Astrocyte of the spinal cord (primary cell): Measurements from ENCODE around the gene UVRAG.

ENCODE experiments used
- DNase-seq: peaks from one replicate; pipeline ENCODE4 v3.0.0; 2011; ENCODE audit warnings: low read depth, low spot score
- H3K4me3 ChIP-seq: 2 replicates; pipeline ENCODE4 v1.5.1; 2011; ENCODE audit warnings: low read depth, mild to moderate bottlenecking, low read length, moderate library complexity
- in situ Hi-C: cut with HindIII; loops from 2 replicates; pipeline ENCODE4 v1.10.0; 2017; ENCODE audit warnings: low sequenced_read_pairs
- TF ChIP-seq, protein P1 (sequence below): IDR thresholded peaks from 2 replicates; pipeline ENCODE4 v1.5.1; 2012; ENCODE audit warnings: low read depth, mild to moderate bottlenecking, low read length, inconsistent platforms

The UVRAG gene

DNA sequence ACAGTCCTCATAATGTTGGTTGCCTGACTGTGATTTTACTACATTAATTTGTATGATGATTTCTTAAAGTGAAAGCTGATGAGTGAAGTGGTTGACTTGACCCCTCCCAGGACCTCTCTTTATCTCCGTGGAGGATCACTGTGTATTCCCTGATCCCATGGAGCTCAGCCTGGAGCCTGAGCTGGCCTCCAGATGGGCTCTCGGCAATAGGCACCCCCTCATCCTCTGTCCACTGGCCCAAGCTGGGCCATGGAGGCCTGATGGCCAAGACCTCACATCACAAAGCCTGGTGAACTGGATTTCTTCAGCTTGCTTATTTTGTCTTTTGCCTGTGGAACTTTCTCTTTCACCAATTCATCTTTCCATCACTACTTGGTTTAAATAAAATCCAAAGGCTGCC is 316.1 kb downstream of the UVRAG start:
- TF ChIP-seq, protein P1, sequence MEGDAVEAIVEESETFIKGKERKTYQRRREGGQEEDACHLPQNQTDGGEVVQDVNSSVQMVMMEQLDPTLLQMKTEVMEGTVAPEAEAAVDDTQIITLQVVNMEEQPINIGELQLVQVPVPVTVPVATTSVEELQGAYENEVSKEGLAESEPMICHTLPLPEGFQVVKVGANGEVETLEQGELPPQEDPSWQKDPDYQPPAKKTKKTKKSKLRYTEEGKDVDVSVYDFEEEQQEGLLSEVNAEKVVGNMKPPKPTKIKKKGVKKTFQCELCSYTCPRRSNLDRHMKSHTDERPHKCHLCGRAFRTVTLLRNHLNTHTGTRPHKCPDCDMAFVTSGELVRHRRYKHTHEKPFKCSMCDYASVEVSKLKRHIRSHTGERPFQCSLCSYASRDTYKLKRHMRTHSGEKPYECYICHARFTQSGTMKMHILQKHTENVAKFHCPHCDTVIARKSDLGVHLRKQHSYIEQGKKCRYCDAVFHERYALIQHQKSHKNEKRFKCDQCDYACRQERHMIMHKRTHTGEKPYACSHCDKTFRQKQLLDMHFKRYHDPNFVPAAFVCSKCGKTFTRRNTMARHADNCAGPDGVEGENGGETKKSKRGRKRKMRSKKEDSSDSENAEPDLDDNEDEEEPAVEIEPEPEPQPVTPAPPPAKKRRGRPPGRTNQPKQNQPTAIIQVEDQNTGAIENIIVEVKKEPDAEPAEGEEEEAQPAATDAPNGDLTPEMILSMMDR = no peak
- in situ Hi-C loops = no loop called here
- H3K4me3 ChIP-seq = no peak overlapping the region
- DNase-seq = no peak

- in situ Hi-C loops = no loop called here
- DNase-seq = peak; percentile 12
- H3K4me3 ChIP-seq = no peak overlapping the region
- TF ChIP-seq, protein P1 = no peak
Observed at GRCh38 chr11:76131671-76132631, 316.9 kb downstream of the UVRAG start.

DNA sequence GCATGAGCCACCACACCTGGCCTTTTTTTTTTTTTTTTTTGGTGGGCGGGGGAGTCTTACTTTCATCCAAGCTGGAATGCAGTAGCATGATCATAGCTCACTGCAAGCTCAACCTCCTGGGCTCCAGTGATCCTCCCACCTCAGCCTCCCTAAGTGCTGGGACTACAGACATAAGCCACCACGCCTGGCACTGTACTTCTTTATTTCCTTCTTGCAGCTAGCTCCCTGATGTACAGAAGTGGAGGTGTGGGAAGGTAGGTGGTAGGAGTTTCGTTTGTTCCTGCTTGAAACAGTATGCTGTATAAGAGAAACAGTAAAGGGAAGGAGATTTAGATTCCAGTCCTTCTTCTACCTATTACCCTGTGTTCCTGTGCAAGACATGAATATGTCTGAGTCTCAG is 319.2 kb downstream of the UVRAG start:
- TF ChIP-seq, protein P1 = no peak

GRCh38 chr11:76135491-76135890 is 320.5 kb downstream of the UVRAG start:
- no peak for DNase-seq
- in situ Hi-C loops = no loop called here
- TF ChIP-seq, protein P1 = no peak
- no peak overlapping the region for H3K4me3 ChIP-seq

More for the DNA sequence above, 319.2 kb downstream of the UVRAG start:
- in situ Hi-C loops = no loop called here
- no peak overlapping the region for H3K4me3 ChIP-seq
- no peak for DNase-seq

DNA sequence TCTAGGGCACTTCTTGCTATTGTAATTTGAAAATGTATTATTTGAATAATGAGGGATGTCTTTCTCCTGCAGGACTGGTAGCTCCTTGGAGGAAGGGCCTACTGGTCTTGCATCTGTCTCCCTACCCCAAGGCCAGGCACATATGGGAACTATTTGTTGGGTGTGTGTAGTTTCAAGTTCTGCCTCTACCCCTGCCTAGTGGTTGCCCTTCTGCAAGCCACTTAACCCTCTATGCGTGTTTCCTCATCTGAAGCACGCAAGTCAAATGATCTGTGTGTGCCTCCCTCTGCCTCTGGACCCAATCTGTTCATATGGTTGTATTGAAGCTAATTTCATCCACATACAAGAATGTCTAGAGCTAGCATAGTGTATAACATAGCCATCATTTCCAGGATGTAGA is 324.3 kb downstream of the UVRAG start:
- in situ Hi-C loops = no loop called here
- TF ChIP-seq, protein P1 = no peak
- no peak overlapping the region for H3K4me3 ChIP-seq
- no peak for DNase-seq

DNA sequence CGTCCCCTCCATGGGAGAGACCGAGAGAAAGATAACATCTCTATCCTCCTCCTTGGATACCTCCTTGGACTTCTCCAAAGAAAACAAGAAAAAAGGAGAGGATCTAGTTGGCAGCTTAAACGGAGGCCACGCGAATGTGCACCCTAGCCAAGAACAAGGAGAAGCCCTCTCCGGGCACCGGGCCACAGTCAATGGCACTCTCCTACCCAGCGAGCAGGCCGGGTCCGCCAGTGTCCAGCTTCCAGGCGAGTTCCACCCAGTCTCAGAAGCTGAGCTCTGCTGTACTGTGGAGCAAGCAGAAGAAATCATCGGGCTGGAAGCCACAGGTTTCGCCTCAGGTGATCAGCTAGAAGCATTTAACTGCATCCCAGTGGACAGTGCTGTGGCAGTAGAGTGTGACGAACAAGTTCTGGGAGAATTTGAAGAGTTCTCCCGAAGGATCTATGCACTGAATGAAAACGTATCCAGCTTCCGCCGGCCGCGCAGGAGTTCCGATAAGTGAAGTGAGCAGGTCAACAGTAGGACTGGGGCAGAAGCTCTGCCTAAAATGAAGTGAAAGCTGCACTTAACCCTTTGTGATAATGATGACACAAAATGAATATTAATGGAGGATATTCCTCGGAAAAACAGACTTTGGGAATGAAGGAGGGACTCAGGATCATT is 326.0 kb downstream of the UVRAG start:
- TF ChIP-seq, protein P1 = no peak
- in situ Hi-C loops = no loop called here
- DNase-seq = no peak
- no peak overlapping the region for H3K4me3 ChIP-seq
